T-helper 1 cell treated with Interleukin-12 subunit alpha and Interleukin-12 subunit beta and Interleukin-4 antibody, amounts not matched to agents 30 μg/mL and 1 μg/mL, for 36 hours (primary cell): ENCODE data around the gene B3GALT5.

Experiments used
- H3K27ac Mint-ChIP-seq: one replicate; pipeline ENCODE4 v1.8.0; 2021; ENCODE audit warnings: mild to moderate bottlenecking, mixed read lengths
- H3K27me3 Mint-ChIP-seq: one replicate; pipeline ENCODE4 v1.8.0; 2021; ENCODE audit warnings: low read depth, mixed read lengths
- H3K36me3 Mint-ChIP-seq: one replicate; pipeline ENCODE4 v1.8.0; 2021; ENCODE audit warnings: low read depth, mixed read lengths
- H3K4me1 Mint-ChIP-seq: one replicate; pipeline ENCODE4 v1.8.0; 2021; ENCODE audit warnings: low read depth, mixed read lengths
- H3K4me3 Mint-ChIP-seq: one replicate; pipeline ENCODE4 v1.8.0; 2021; ENCODE audit warnings: mild to moderate bottlenecking, moderate library complexity, mixed read lengths
- H3K9me3 Mint-ChIP-seq: one replicate; pipeline ENCODE4 v1.8.0; 2021; ENCODE audit warnings: mixed read lengths

B3GALT5 gene

DNA sequence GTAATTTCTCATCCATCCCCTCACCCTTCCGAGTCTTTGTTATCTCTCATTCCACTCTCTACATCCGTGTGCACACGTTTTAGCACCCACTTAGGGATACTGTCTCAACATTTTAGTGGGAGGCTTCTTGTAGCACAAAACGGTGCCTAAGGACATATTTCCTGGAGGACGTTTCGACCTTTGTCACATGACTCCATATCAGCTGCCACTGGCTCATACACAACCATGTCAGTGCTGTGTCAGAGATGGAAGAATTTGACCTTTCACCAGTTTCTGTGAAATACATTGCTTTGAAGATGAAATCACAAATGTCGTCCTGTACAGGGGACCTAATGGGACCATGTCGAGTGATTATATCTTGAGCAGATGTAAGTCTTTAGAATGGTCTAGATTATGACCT, 15.6 kb downstream of the B3GALT5 start:
- Mint-ChIP-seq H3K27me3 (no peaks in the 10 kb centered on the region), H3K9me3 (no peaks in the 10 kb centered on the region), H3K4me3 (no peak overlapping the region), H3K27ac (no peak overlapping the region), H3K4me1 (no peaks in the 10 kb centered on the region), H3K36me3 (no peaks in the 10 kb centered on the region)

DNA sequence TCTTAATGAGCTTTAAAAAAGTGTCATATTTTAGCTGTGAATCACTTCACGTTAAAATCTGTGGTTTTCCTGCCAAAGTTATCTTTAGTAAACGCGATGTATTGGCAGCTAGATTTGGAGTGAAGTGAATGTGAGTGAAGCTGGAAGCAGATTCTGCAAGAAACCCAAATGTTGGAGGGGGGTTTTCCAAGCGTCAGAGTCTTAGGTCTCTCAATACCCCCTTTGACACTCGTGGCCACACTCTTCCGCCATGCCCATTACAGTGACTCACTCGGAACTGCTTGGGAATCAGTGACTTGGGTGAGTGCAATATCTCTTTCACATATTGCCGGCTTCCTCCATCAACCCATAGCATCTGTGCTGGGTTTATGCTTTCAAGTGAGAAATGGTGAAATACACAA, 17.5 kb downstream of the B3GALT5 start:
- H3K4me3 Mint-ChIP-seq, result no peak overlapping the region
- H3K9me3 Mint-ChIP-seq, result no peaks in the 10 kb centered on the region
- H3K27ac Mint-ChIP-seq, result no peak overlapping the region
- H3K4me1 Mint-ChIP-seq, result no peaks in the 10 kb centered on the region
- no peaks in the 10 kb centered on the region for H3K36me3 Mint-ChIP-seq
- no peaks in the 10 kb centered on the region for H3K27me3 Mint-ChIP-seq

- H3K36me3 Mint-ChIP-seq, result no peaks in the 10 kb centered on the region
- H3K9me3 Mint-ChIP-seq, result no peaks in the 10 kb centered on the region
- H3K4me3 Mint-ChIP-seq, result no peak overlapping the region
- H3K27ac Mint-ChIP-seq, result no peak overlapping the region
- H3K27me3 Mint-ChIP-seq, result no peaks in the 10 kb centered on the region
- no peaks in the 10 kb centered on the region for H3K4me1 Mint-ChIP-seq
Measured at GRCh38 chr21:39630827-39631226, 18.1 kb downstream of the B3GALT5 start.

DNA sequence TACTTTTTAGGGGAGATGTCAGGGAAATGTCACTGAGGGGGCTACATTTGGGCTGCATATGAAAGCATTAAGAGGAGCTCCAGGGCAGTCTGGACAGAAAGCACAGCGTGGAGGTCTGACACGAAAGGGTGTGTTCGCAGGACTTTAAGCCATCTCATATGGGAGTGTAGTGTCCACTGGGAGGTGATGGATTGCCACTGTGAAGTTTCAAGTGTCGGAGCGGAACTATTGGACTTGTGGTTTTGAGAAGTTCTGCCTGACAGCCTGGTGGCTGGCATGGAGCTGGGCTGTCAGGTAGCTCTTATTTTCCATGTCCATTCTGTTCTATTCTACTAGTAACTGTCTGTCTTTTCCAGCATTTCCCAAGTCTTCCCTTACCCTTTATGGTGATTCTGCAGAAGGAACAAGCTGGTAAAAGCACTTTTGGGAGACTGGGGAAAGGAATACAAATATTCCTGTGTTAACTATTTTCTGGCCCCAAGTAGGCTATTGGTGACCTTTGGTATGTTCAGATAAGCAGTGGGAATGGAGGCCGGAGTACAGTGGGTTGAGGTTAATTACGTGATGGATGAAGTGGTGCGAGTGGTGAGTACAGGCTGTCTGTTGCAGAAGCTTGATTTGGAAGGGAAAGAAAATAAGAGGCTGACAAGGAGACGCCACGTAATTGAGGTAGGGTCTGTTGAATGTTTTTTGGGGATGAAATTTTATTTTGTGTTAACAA, 19.3 kb downstream of the B3GALT5 start:
- Mint-ChIP-seq H3K4me3 (no peak overlapping the region), H3K4me1 (no peaks in the 10 kb centered on the region), H3K27ac (no peak overlapping the region), H3K27me3 (no peaks in the 10 kb centered on the region), H3K9me3 (no peaks in the 10 kb centered on the region), H3K36me3 (no peaks in the 10 kb centered on the region)

DNA sequence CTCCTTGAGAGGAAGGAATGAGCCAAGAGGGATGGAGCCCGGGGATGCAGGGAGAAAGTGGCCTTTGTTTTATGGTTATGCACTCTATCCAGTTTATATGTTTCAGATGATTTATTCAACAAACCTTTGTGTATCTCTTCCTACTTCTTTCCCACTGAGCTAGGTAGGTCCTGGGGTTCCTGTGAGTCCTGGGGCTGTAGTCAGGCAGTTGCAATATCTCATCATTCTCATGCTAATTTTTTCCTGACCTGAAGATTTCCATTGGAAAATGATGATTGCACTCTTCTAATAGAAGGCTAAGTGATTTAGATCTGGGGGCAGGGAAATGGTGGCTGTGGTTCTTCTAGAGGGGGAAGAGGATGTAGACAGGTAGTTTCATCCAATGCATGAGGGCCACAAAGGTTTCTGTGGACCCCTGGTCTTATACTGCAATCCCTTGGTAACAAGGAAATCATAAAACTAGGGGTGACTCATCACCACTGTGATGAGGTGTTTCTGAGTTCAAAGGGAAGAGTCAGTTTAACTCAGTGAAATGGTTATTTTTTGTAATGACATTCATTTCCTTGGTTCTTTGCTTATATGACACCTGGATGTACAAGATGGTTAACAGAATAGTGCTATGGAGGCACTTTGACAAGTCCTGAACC, 20.2 kb downstream of the B3GALT5 start:
- no peak overlapping the region for H3K4me3 Mint-ChIP-seq
- no peaks in the 10 kb centered on the region for H3K27me3 Mint-ChIP-seq
- H3K9me3 Mint-ChIP-seq, result no peaks in the 10 kb centered on the region
- H3K4me1 Mint-ChIP-seq, result no peaks in the 10 kb centered on the region
- H3K36me3 Mint-ChIP-seq, result no peaks in the 10 kb centered on the region
- no peak overlapping the region for H3K27ac Mint-ChIP-seq

- no peaks in the 10 kb centered on the region for H3K4me1 Mint-ChIP-seq
- no peaks in the 10 kb centered on the region for H3K27me3 Mint-ChIP-seq
- no peaks in the 10 kb centered on the region for H3K9me3 Mint-ChIP-seq
- H3K4me3 Mint-ChIP-seq, result no peak overlapping the region
- no peaks in the 10 kb centered on the region for H3K36me3 Mint-ChIP-seq
- H3K27ac Mint-ChIP-seq, result no peak overlapping the region
Measured at GRCh38 chr21:39633770-39634181, 21.0 kb downstream of the B3GALT5 start.

GRCh38 chr21:39634507-39634906, 21.8 kb downstream of the B3GALT5 start:
- no peak overlapping the region for H3K27ac Mint-ChIP-seq
- no peaks in the 10 kb centered on the region for H3K27me3 Mint-ChIP-seq
- H3K4me3 Mint-ChIP-seq, result no peak overlapping the region
- no peaks in the 10 kb centered on the region for H3K4me1 Mint-ChIP-seq
- no peaks in the 10 kb centered on the region for H3K36me3 Mint-ChIP-seq
- no peaks in the 10 kb centered on the region for H3K9me3 Mint-ChIP-seq

- H3K27ac Mint-ChIP-seq, result no peak overlapping the region
Measured at GRCh38 chr21:39637197-39637970, 24.6 kb downstream of the B3GALT5 start.

DNA sequence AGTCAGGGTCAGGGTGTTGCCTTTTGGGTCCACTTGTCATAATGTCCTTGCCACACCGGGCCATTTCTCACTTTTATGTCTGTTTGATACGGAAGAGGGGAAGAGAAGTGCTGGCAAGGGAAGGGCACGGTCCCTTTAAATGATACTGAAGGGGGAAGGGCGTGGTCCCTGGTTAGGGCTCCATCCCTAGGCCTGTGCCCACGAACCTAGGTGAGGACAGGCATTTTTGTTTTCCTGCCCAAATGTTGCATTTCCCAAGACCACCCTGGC, 25.2 kb downstream of the B3GALT5 start:
- Mint-ChIP-seq H3K27me3 (no peaks in the 10 kb centered on the region), H3K4me3 (no peak overlapping the region), H3K27ac (no peak overlapping the region), H3K4me1 (no peaks in the 10 kb centered on the region), H3K9me3 (no peaks in the 10 kb centered on the region), H3K36me3 (no peaks in the 10 kb centered on the region)

More at GRCh38 chr21:39637197-39637970, 24.6 kb downstream of the B3GALT5 start:
- H3K4me1 Mint-ChIP-seq, result no peaks in the 10 kb centered on the region
- no peak overlapping the region for H3K4me3 Mint-ChIP-seq
- no peaks in the 10 kb centered on the region for H3K36me3 Mint-ChIP-seq
- no peaks in the 10 kb centered on the region for H3K9me3 Mint-ChIP-seq
- no peaks in the 10 kb centered on the region for H3K27me3 Mint-ChIP-seq

GRCh38 chr21:39638281-39638680, 25.5 kb downstream of the B3GALT5 start:
- Mint-ChIP-seq H3K36me3 (no peaks in the 10 kb centered on the region), H3K27me3 (no peaks in the 10 kb centered on the region), H3K27ac (no peak overlapping the region), H3K9me3 (no peaks in the 10 kb centered on the region), H3K4me1 (no peaks in the 10 kb centered on the region), H3K4me3 (no peak overlapping the region)

DNA sequence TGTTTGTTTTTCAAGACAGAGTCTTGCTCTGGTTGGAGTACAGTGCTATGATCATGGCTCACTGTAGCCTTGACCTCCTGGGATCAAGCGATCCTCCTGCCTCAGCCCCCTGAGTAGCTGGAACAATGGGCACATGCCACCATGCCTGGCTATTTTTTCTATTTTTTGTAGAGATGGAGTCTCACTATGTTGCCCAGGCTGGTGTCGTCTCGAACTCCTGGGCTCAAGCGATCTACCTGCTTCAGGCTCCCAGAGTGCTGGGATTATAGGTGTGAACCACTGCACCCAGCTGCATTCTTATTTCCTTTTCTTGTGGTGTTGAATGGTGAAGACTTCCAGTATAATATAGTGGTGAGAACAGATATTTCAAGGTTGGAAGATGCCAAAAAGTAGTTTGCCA, 28.0 kb downstream of the B3GALT5 start:
- Mint-ChIP-seq H3K4me3 (no peak overlapping the region), H3K9me3 (no peaks in the 10 kb centered on the region), H3K4me1 (no peaks in the 10 kb centered on the region), H3K27ac (no peak overlapping the region), H3K36me3 (no peaks in the 10 kb centered on the region), H3K27me3 (no peaks in the 10 kb centered on the region)

- H3K4me1 Mint-ChIP-seq, result no peaks in the 10 kb centered on the region
- H3K27me3 Mint-ChIP-seq, result no peaks in the 10 kb centered on the region
- H3K9me3 Mint-ChIP-seq, result no peaks in the 10 kb centered on the region
- no peaks in the 10 kb centered on the region for H3K36me3 Mint-ChIP-seq
- H3K4me3 Mint-ChIP-seq, result no peak overlapping the region
- no peak overlapping the region for H3K27ac Mint-ChIP-seq
Measured at GRCh38 chr21:39641827-39642450, 29.2 kb downstream of the B3GALT5 start.

- Mint-ChIP-seq H3K36me3 (no peaks in the 10 kb centered on the region), H3K4me1 (no peaks in the 10 kb centered on the region), H3K4me3 (no peak overlapping the region), H3K27ac (no peak overlapping the region), H3K9me3 (no peaks in the 10 kb centered on the region), H3K27me3 (no peaks in the 10 kb centered on the region)
Measured at GRCh38 chr21:39644062-39644560, 31.4 kb downstream of the B3GALT5 start.

DNA sequence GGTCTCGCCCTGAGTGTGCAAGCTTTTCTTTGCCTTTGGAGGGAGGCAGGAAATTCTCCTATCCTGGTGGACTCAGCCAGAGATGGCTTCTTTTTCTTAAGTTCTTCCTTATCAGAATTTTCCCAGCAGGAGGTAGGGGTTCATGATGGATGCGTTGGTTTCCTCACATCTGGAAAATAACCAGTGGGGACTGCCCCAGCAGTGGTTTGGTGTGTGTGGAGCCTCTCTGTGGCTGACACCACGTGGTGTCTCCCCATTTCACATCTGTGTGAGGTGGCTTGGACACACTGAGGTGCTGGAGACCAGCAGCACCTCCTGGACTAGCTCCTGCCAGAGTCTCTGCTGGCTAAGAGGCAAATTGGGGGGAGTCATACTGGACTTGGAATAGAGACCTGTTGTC, 32.6 kb downstream of the B3GALT5 start:
- Mint-ChIP-seq H3K4me1 (no peaks in the 10 kb centered on the region), H3K9me3 (no peaks in the 10 kb centered on the region), H3K36me3 (no peaks in the 10 kb centered on the region), H3K4me3 (no peak overlapping the region), H3K27ac (no peak overlapping the region), H3K27me3 (no peaks in the 10 kb centered on the region)

GRCh38 chr21:39647476-39647875, 34.7 kb downstream of the B3GALT5 start:
- Mint-ChIP-seq H3K27me3 (no peaks in the 10 kb centered on the region), H3K36me3 (no peaks in the 10 kb centered on the region), H3K4me1 (no peaks in the 10 kb centered on the region), H3K27ac (no peak overlapping the region), H3K4me3 (no peak overlapping the region), H3K9me3 (no peaks in the 10 kb centered on the region)
